PC-9 (cell line): ENCODE results near the gene PABPN1L. TPM values are rescaled to one million over a fixed set of nuclear protein-coding genes. Genes with fewer than 3 reads are reported as not detected.

ENCODE experiments used
- BruUV-seq: library from RNA; stranded (reverse); fragments of 400-500 nt; replicated peaks from 2 replicates; lab custom pipeline; 2021; lab: Mats Ljungman, UMichigan
- CTCF ChIA-PET: fragments of 300-600 bp; sonication (Branson Sonifier 250); formaldehyde crosslinking; loops from one replicate; lab custom pipeline; 2022; ENCODE audit warnings: antibody characterized with exemption; lab: Charles Lee
- POLR2A ChIA-PET: fragments of 300-600 bp; sonication (Branson Sonifier 250); formaldehyde crosslinking; loops from one replicate; lab custom pipeline; 2022; ENCODE audit warnings: antibody characterized with exemption; ENCODE audit not compliant: unreplicated experiment; lab: Charles Lee
- DNase-seq, 2 experiments: peaks; one replicate each; pipeline versions ENCODE4 v3.0.0 to v3.0.0-alpha.2; 2015 to 2022; ENCODE audit warnings: mixed read lengths in 1 of 2
- H2AFZ ChIP-seq: fragments of 200-600 bp; sonication (generic); 2 replicates; pipeline ENCODE4 v1.8.1; 2017; ENCODE audit warnings: antibody characterized with exemption
- H3F3A ChIP-seq: fragments of 200-600 bp; sonication (generic); 2 replicates; pipeline ENCODE4 v1.8.1; 2017; ENCODE audit warnings: antibody characterized with exemption, mild to moderate bottlenecking, low read depth; ENCODE audit not compliant: insufficient read depth
- H3K27ac ChIP-seq: fragments of 200-600 bp; sonication (generic); 2 replicates; pipeline ENCODE4 v1.6.1; 2016; ENCODE audit warnings: mixed run types
- H3K27me3 ChIP-seq: fragments of 200-600 bp; sonication (generic); 2 replicates; pipeline ENCODE4 v1.6.1; 2016; ENCODE audit warnings: low read depth, mixed run types; ENCODE audit not compliant: insufficient read depth
- H3K36me3 ChIP-seq: fragments of 200-600 bp; sonication (generic); 2 replicates; pipeline ENCODE4 v1.6.1; 2016; ENCODE audit warnings: low read depth, mixed run types
- H3K4me1 ChIP-seq: fragments of 200-600 bp; sonication (generic); replicated peaks from 2 replicates; pipeline ENCODE4 v1.6.1; 2016; ENCODE audit warnings: mixed run types; ENCODE audit not compliant: insufficient read depth
- H3K4me2 ChIP-seq: fragments of 200-600 bp; sonication (generic); 2 replicates; pipeline ENCODE4 v1.6.1; 2017; ENCODE audit warnings: mixed run types
- H3K4me3 ChIP-seq: fragments of 200-600 bp; sonication (generic); 2 replicates; pipeline ENCODE4 v1.6.1; 2016; ENCODE audit warnings: mixed run types
- H3K79me2 ChIP-seq: fragments of 200-600 bp; sonication (generic); 2 replicates; pipeline ENCODE4 v1.6.1; 2017; ENCODE audit warnings: low read depth, mixed run types
- H3K9me2 ChIP-seq: fragments of 200-600 bp; sonication (generic); 2 replicates; pipeline ENCODE4 v1.8.1; 2017; ENCODE audit warnings: mild to moderate bottlenecking; ENCODE audit not compliant: insufficient read depth
- H3K9me3 ChIP-seq: fragments of 200-600 bp; sonication (generic); 2 replicates; pipeline ENCODE4 v1.8.1; 2016; ENCODE audit warnings: low read depth; ENCODE audit not compliant: insufficient read depth
- H4K20me1 ChIP-seq: fragments of 200-600 bp; sonication (generic); 2 replicates; pipeline ENCODE4 v1.8.1; 2017; ENCODE audit not compliant: insufficient read depth
- EZH2 ChIP-seq: fragments of 200-600 bp; sonication (generic); IDR thresholded peaks from 2 replicates; pipeline ENCODE4 v1.8.0; 2017; ENCODE audit warnings: antibody characterized with exemption, low read depth
- intact Hi-C: fragments of 100-400 bp; cut with micrococcal nuclease; formaldehyde crosslinking; loops from one replicate; pipeline ENCODE4 v1.10.0; 2022; ENCODE audit not compliant: unreplicated experiment
- total RNA-seq: library from RNA; stranded (reverse); gene quantifications from 2 replicates; pipeline ENCODE4 v1.2.3, GENCODE V29; 2021
- TF ChIP-seq, protein P1 (sequence below): fragments of 200-600 bp; sonication (generic); conservative IDR thresholded peaks from 2 replicates; pipeline ENCODE4 v1.6.1; 2017; ENCODE audit warnings: mixed run types, antibody characterized with exemption, mild to moderate bottlenecking, moderate library complexity

PABPN1L gene
- total RNA-seq, 1 experiment from 2014 or later = not detected

DNA sequence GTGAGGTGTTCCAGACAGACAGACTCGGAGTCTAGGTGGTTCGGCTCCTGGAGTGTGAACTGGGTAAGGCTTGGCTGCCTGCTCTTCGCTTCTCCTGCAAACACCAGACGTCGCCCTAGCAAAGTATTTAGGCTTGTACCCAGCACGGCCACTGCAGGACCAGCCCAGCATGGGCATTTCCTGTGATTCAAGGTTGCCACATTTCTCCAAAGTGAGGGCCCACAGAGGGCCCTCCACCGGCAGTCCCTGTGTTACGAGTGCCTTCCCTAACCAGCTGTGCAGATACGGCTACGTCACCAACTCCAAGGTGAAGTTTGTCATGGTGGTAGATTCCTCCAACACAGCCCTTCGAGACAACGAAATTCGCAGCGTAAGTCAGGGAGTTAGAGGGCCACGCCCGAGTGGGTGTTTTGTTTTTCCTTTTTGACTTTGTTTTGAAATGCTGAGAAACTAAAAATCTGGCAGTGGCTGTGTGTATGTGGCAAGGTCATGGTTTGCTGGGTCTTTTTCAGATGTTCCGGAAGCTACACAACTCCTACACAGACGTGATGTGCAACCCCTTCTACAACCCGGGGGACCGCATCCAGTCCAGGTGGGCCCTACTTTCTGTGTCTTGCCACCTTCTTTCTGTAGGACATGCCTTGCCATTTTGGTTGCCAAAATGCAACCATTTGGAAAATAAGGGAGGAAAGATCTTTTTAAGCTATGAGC lies 6.9 kb downstream of the PABPN1L start:
- POLR2A ChIA-PET = no interaction called here
- no peaks in the 10 kb centered on the region for H4K20me1 ChIP-seq
- intact Hi-C loops = loop anchor here (10.0 kb wide), 1 partner anchor 65 kb away; no protein-coding TSS in a partner anchor
- H3K9me2 ChIP-seq = no peaks in the 10 kb centered on the region
- no peak overlapping the region for H3K4me3 ChIP-seq
- no peaks in the 10 kb centered on the region for H3K9me3 ChIP-seq
- H2AFZ ChIP-seq = no peak overlapping the region
- BruUV-seq = no TSS peak
- no peaks in the 10 kb centered on the region for H3K36me3 ChIP-seq
- no peaks in the 10 kb centered on the region for H3F3A ChIP-seq
- 0 out of 2 replicates have a peak, but pooled peaks cover 7% of the 10 kb centered on the region for H3K79me2 ChIP-seq
- CTCF ChIA-PET = interaction anchor here (0.5 kb wide), 1 partner anchor 176 kb away, joined by 9 read pairs; no protein-coding TSS in a partner anchor
- peaks cover 5% of the 10 kb centered on the region for H3K4me1 ChIP-seq
- H3K27me3 ChIP-seq = no peaks in the 10 kb centered on the region
- H3K4me2 ChIP-seq = no peak overlapping the region
- no peak overlapping the region for H3K27ac ChIP-seq
- DNase-seq = no peak
- TF ChIP-seq, protein P1, sequence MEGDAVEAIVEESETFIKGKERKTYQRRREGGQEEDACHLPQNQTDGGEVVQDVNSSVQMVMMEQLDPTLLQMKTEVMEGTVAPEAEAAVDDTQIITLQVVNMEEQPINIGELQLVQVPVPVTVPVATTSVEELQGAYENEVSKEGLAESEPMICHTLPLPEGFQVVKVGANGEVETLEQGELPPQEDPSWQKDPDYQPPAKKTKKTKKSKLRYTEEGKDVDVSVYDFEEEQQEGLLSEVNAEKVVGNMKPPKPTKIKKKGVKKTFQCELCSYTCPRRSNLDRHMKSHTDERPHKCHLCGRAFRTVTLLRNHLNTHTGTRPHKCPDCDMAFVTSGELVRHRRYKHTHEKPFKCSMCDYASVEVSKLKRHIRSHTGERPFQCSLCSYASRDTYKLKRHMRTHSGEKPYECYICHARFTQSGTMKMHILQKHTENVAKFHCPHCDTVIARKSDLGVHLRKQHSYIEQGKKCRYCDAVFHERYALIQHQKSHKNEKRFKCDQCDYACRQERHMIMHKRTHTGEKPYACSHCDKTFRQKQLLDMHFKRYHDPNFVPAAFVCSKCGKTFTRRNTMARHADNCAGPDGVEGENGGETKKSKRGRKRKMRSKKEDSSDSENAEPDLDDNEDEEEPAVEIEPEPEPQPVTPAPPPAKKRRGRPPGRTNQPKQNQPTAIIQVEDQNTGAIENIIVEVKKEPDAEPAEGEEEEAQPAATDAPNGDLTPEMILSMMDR = no peak

DNA sequence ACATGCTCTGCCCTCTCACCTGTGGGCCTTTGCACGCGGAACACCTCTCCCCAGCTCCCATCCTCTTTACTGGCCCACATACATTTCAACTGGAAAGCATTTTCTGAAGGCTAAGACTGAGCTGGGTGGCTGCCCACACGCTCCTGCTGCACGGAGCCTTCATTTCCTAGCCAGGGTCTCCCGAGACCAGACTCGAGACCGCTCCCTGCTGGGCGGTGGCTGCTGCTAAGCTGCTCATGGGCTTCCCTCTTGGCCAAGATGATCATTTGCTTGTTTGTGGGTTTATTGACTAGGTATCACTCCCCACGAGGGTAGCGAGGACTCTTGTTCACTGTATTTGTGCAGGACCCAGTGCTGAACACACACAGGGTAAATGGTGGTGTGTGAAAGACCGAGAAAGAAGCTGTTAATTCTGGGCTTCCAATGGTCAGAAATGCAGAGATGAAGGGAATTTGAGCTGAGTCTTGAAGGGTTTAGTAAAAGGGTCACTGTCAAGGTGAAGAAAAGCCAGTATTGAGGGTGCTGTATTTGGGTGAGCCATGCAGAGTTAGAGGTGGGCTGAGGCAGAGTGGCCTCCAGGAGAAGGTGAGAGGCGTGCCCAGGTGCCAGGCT lies 8.6 kb downstream of the PABPN1L start:
- Histone ChIP-seq H3K79me2 (0 out of 2 replicates have a peak, but pooled peaks cover 7% of the 10 kb centered on the region), H3K27ac (no peak overlapping the region), H2AFZ (peak overlapping the region; percentile 98), H3F3A (no peaks in the 10 kb centered on the region), H3K36me3 (no peaks in the 10 kb centered on the region), H3K4me2 (peak overlapping the region; percentile 95), H3K9me3 (no peaks in the 10 kb centered on the region), H3K4me3 (peak overlapping the region; percentile 80), H3K27me3 (no peaks in the 10 kb centered on the region), H4K20me1 (no peaks in the 10 kb centered on the region), H3K4me1 (peaks cover 5% of the 10 kb centered on the region), H3K9me2 (no peaks in the 10 kb centered on the region)
- TF ChIP-seq, protein P1 = peak; percentile 67
- no peak for TF ChIP-seq EZH2
- ChIA-PET POLR2A (interaction anchor here (0.5 to 0.6 kb wide), 2 partner anchors 252 to 265 kb away, joined by 4 to 5 read pairs; no protein-coding TSS in a partner anchor), CTCF (interaction anchor here (0.5 to 0.9 kb wide), 3 partner anchors 120 to 588 kb away, joined by 4 to 5 read pairs (median 5); partner anchors contain the start of gene CDH15)
- intact Hi-C loops = loop anchor here (1.0 to 10.0 kb wide), 2 partner anchors 46 to 67 kb away; no protein-coding TSS in a partner anchor
- DNase-seq = peak in 1 of 2 experiments; percentile 65
- TSS peak; percentile 45 for BruUV-seq
